Stimulated activated CD4-positive, alpha-beta T cell treated with anti-CD3 and anti-CD28 coated beads, TNF-alpha, amount 100 ng/mL, for 48 hours (primary cell): ENCODE results near the gene WBP1L.
"Not testable (repeated sequence)": the region's sequence is repeated elsewhere in the genome, so short reads cannot be mapped to it uniquely, and the experiment has no call there.

Source experiments
- DNase-seq, 3 donors: peaks; one replicate each; pipeline ENCODE4 v3.0.0-alpha.2; 2020; ENCODE audit warnings: low read depth in 3 of 3

WBP1L gene

DNA sequence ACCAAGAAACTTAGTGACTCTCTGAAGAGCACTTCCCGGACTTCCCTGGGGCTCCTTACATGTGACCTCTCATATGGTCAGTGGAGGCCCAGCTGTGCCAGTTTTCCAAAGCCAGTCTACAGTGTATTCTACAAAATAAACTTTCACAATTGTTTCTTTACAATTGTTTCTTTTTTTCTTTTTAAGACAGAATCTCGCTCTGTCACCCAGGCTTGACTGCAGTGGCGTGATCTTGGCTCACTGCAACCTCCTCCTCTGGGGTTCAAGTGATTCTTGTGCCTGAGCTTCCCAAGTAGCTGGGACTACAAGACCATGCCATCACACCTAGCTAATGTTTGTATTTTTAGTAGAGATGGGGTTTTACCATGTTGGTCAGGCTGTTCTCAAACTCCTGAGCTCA is 67.6 kb downstream of the WBP1L start:
- no peak for DNase-seq

DNA sequence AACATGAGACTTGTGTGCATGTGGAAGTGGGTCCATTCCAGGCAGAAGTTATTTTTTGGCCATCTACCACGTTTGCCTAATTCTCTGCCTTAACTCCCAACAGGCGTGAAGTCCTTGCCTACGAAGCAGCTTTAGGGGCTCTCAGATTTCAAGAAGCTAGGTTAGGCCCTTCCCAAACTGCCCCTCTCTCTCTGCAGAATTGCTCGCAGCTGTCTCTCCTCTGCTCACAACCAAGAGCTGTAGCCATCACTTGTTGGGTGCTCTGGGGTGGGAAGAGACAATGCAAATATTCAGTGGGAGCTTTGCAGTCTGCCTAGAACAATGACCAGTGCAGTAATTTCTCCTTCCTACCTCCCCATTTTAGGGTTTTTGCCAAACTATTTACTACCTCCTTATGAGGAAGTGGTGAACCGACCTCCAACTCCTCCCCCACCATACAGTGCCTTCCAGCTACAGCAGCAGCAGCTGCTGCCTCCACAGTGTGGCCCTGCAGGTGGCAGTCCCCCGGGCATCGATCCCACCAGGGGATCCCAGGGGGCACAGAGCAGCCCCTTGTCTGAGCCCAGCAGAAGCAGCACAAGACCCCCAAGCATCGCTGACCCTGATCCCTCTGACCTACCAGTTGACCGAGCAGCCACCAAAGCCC is 68.6 kb downstream of the WBP1L start:
- DNase-seq: no peak

GRCh38 chr10:102813017-102813541 is 69.3 kb downstream of the WBP1L start:
- no peak for DNase-seq

DNA sequence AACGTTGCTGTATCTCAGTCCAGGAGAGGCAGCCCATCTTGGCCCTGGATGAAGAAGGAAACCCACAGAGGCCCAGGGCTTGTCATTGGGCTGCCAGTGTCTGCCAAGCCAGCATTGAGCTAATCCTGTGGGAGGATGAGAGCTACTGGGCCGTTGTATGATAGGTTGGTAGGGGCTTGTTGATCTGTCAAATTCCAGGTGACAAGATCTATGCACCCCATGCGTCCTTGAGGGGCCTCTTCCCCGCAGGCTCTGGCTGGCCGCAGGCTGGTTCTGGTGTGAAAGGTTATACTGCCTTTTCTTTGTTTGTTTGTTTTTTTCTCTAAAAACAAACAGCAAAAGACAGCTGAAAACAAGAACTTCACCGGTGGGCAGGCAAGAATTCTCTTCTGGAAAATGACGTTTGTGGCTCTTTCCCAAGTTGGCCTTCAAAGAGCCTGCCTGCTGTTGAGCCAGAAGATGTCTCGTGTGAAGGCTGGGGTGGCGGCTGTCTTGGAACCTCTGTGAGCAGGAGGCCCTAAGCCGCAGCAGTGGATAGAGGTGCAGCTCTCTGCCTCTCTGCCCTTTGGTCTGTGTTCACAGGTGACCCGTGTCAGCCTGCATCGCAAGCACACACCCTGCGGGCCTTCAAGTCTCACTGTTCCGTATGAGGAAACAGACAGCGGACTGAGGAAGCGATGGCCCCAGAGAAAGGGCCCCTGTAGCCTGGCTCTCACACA is 70.1 kb downstream of the WBP1L start:
- no peak for DNase-seq

GRCh38 chr10:102814453-102814871 is 70.7 kb downstream of the WBP1L start:
- DNase-seq: no peak

- DNase-seq: no peak
These were observed 71.3 kb downstream of the WBP1L start for GRCh38 chr10:102814873-102815661.

- DNase-seq: no peak
These were observed 72.2 kb downstream of the WBP1L start for GRCh38 chr10:102815790-102816549.

GRCh38 chr10:102817175-102817574 is 73.4 kb downstream of the WBP1L start:
- DNase-seq: no peak

- no peak for DNase-seq
These were observed 75.3 kb downstream of the WBP1L start for GRCh38 chr10:102819054-102819453.

DNA sequence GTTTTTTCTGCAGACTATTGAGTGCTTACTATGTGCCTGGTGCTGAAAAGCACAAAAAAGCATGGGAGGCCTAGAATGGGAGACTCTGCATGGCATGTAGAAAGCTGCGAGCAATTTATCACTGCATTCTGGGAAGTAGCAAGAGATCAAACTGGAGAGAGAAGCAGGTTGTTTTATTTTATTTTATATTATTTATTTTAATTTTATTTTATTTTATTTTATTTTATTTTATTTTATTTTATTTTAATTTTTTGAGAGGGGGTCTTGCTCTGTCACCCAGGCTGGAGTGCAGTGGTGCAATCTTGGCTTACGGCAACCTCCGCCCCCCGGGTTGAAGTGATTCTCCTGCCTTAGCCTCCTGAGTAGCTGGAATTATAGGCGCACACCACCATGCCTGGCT is 76.3 kb downstream of the WBP1L start:
- not testable (repeated sequence) for DNase-seq

DNA sequence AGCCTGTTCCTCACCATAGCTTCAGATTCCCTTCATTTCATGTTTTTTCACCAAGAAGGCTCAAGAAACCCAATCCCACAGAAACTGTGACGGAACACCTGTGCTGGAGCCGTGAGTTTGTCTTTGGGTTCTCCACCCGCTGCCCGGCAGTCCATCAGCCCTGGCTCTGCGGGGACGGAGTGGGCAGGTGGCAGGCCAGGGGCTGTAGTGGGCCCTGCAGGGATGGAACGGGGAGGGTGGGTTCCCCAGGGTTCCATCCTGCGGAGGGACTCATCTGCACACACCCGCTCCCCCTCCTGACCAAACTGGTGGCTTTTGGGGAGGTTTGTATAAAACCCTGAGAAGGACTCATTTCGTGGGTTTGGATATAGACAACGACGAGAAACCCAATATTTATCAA is 78.5 kb downstream of the WBP1L start:
- DNase-seq: no peak

DNA sequence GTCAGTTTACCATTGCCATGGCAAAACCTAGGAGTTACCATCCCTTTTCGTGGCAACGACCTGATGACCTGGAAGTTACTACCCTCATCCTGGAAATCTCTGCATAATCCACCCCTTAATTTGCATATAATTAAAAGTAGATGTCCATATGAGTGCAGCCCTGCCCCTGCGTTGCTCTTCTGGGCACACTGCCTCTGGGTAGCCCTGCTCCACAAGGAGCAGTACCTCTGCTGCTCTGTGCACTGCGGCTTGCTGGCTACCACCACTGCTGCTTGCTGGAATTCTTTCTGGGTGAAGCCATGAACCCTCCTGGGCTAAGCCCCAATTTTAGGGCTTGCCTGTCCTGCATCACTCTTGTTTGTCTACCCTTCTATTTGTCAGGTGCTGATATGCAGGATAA is 80.9 kb downstream of the WBP1L start:
- no peak for DNase-seq

- DNase-seq: no peak
These were observed 82.5 kb downstream of the WBP1L start for GRCh38 chr10:102826148-102826796.

DNA sequence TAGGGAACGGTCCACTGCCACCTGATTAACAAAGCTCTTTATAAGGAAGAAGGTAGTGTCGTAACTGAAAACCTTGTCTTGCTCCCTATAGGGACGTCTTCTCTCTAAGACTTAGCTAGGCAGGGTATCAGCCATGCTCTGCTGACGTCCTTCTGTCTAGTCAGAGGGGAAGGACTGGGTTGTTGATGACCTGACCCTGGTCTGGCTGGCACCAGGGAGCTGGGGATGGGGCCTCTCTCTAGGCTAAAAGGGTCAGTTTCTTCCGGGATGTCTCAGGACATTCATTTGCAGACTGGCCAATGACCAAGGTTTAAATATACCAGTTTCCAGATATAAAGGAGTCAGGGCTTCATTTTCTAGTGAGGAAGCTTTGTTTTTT is 83.8 kb downstream of the WBP1L start:
- no peak for DNase-seq

DNA sequence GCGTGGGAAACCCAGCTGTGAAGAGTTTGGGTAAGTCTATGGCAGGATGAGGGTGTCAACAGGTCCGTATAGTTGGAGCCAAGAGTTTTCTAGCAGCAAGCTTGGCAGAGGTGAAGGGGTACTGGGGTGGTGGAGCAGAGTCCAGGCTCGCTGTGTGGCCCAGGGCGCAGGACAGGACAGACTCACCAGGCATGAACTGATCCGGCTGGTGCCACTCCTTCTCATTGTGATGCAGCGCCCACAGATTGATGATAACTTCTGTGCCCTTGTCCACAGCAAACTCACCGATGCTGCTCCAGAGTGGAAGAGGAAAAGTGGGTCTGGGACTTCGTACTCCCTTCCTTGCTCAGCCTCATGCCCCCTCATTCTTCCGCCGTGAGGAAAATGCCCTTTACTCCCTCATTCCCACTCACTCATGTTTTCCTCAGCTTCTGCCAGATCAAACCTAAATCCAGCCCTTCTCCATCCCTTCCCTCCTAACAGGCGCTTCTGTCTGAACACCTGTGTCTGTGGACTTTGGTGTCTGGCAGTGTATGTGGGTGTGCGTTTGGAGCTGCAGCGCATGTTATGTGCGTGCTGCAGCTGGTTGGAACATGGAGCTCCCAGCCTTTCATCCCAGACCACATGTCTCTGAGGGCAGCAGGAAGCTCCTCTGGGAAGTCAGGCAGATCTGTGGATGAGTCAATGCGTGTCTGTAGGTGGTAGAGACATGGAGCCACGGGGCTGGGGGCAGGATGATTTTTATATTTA is 87.7 kb downstream of the WBP1L start:
- no peak for DNase-seq

GRCh38 chr10:102832248-102832647 is 88.5 kb downstream of the WBP1L start:
- DNase-seq: no peak

DNA sequence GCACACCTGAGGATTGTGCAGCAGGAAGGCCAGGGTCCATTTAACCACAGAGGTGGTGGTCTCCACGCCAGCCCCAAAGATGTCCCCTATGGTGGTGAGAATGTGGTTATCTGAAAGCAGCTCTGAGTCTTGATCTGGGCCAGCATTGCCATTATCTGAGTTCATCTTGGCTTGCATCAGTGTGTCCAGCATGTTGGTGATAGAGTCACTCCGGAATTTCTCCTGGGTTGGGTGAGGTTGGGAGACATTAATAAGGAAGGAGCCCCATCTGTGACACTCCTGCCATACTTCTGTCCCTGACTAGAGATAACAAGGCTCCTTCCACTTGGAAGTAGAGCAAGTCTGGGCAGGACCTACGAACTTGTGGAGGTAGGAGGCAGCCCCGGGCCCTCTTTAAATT is 89.2 kb downstream of the WBP1L start:
- DNase-seq: no peak

- no peak for DNase-seq
These were observed 90.4 kb downstream of the WBP1L start for GRCh38 chr10:102834143-102834542.

DNA sequence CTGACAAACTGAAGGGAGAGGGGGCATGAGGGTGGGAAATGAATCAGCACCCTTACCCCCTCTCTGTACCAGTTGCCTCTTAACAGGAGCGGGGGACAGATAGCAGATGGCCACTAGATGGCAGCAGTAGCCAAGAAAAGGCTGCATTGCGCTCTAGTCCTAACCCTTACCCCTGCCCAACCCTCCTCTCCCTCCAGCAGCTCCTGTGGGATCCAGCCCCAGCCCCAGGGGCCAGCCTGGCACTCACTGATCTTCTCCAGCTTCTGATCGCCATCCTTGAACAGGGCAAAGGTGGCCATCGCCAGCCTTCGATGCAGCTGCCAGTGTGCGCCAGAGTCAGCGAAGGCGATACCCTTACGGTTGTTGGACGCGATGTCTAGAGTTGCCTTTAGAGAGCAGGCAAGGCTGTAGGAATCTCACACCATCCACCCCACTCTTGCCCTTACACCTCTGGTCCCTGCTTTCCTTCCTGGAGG is 91.3 kb downstream of the WBP1L start:
- peak; percentile 62 to 73 (median 64) for DNase-seq

- DNase-seq: no peak
These were observed 93.5 kb downstream of the WBP1L start, which contains the start of gene CYP17A1 for GRCh38 chr10:102837230-102837721. Gene CYP17A1 (minus strand): TSS chr10:102837413. CDS start chr10:102837361, 52 bp downstream.
